Stimulated activated naive B cell treated with anti-CD40 and anti-IgM and Interleukin-4, amounts not matched to agents 10 μg/mL and 1 μg/mL and 100 μg/mL, for 72 hours (primary cell): ENCODE data around the gene RGL2.
"Not testable (repeated sequence)": the region's sequence is repeated elsewhere in the genome, so short reads cannot be mapped to it uniquely, and the experiment has no call there.

ENCODE experiments used
- ATAC-seq, 2 donors: fragments of 150-1000 bp; cut with Tn5 transposase; replicated peaks; 2 replicates each; pipeline ENCODE4 v1.10.0; 2021; ENCODE audit warnings: moderate library complexity in 1 of 2
- DNase-seq: peaks from one replicate; pipeline ENCODE4 v3.0.0; 2021
- H3K27ac Mint-ChIP-seq: one replicate; pipeline ENCODE4 v1.8.0; 2022; ENCODE audit warnings: mild to moderate bottlenecking, mixed read lengths
- H3K27me3 Mint-ChIP-seq, 2 donors: one replicate each; pipeline ENCODE4 v1.8.0; 2022; ENCODE audit warnings: mixed read lengths in 2 of 2
- H3K36me3 Mint-ChIP-seq, 2 donors: one replicate each; pipeline ENCODE4 v1.8.0; 2022; ENCODE audit warnings: mixed read lengths in 2 of 2, mild to moderate bottlenecking in 1 of 2
- H3K4me1 Mint-ChIP-seq, 2 donors: one replicate each; pipeline ENCODE4 v1.8.0; 2022; ENCODE audit warnings: mixed read lengths in 2 of 2, mild to moderate bottlenecking in 1 of 2
- H3K4me3 Mint-ChIP-seq, 2 donors: one replicate each; pipeline ENCODE4 v1.8.0; 2022; ENCODE audit warnings: mild to moderate bottlenecking in 2 of 2, mixed read lengths in 2 of 2, moderate library complexity in 1 of 2
- H3K9me3 Mint-ChIP-seq, 2 donors: one replicate each; pipeline ENCODE4 v1.8.0; 2022; ENCODE audit warnings: mixed read lengths in 2 of 2, mild to moderate bottlenecking in 1 of 2

The RGL2 gene

GRCh38 chr6:33262490-33262889 is 36.3 kb downstream of the RGL2 start:
- not testable (repeated sequence) for ATAC-seq, H3K4me1 Mint-ChIP-seq, H3K27me3 Mint-ChIP-seq, DNase-seq, H3K4me3 Mint-ChIP-seq, H3K27ac Mint-ChIP-seq, H3K9me3 Mint-ChIP-seq
- peaks cover 52 to 59% of the 10 kb centered on the region in 2 donors for H3K36me3 Mint-ChIP-seq

DNA sequence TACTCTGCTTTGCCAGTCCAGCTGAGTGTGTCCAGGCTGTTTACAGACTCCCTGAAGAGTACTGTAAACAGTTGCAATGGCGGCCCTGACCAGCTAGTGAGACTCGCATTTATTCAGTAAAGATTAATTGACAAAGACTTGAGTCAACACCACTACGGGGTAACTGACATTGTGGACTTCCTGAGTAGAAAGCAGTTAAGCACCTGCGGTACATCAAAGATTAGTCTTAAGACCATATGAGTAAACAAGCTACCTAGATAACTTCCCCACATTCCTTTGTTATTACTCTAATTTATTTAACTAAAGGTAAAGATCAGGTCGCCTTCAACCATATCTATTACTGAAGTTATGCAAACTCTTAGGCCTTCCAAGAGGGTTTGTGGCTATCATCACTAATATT is 39.7 kb downstream of the RGL2 start:
- Mint-ChIP-seq H3K27me3 (no peaks in the 10 kb centered on the region), H3K9me3 (no peaks in the 10 kb centered on the region), H3K4me3 (no peak overlapping the region), H3K4me1 (no peaks in the 10 kb centered on the region), H3K36me3 (peaks cover 36 to 40% of the 10 kb centered on the region in 2 donors), H3K27ac (no peak overlapping the region)
- DNase-seq, result no peak
- ATAC-seq, result no peak

DNA sequence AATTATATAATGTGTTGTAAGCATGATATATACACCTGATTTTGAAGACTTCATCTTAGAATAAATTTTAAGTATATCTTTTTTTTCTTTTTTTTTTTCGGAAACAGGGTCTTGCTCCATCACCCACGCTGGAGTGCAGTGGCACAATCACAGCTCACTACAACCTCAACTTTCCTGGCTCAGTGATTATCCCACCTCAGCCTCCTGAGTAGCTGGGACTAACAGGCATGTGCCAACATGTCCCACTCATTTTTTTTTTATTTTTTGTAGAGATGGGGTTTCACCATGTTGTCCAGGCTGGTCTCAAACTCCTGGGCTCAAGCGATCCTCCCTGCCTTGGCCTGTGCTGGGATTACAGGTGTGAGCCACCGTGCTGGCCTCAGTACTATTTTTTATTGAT is 44.2 kb downstream of the RGL2 start:
- no peak for ATAC-seq
- H3K27me3 Mint-ChIP-seq, result no peaks in the 10 kb centered on the region

GRCh38 chr6:33252759-33253158 is 46.0 kb downstream of the RGL2 start:
- ATAC-seq (no peak), DNase-seq (no peak)
- peaks cover 28 to 36% of the 10 kb centered on the region in 2 donors for H3K4me1 Mint-ChIP-seq
- H3K27me3 Mint-ChIP-seq, result no peaks in the 10 kb centered on the region
- no peaks in the 10 kb centered on the region for H3K9me3 Mint-ChIP-seq
- H3K36me3 Mint-ChIP-seq, result peaks cover 27 to 31% of the 10 kb centered on the region in 2 donors
- H3K27ac Mint-ChIP-seq, result no peak overlapping the region
- H3K4me3 Mint-ChIP-seq, result no peak overlapping the region

More for the DNA sequence above, 44.2 kb downstream of the RGL2 start:
- Mint-ChIP-seq H3K36me3 (peaks cover 31 to 41% of the 10 kb centered on the region in 2 donors), H3K9me3 (no peaks in the 10 kb centered on the region), H3K27ac (no peak overlapping the region), H3K4me3 (no peak overlapping the region), H3K4me1 (peaks cover 19 to 24% of the 10 kb centered on the region in 2 donors)
- DNase-seq, result no peak

GRCh38 chr6:33251395-33252012 is 47.2 kb downstream of the RGL2 start:
- DNase-seq, result no peak
- Mint-ChIP-seq H3K9me3 (no peaks in the 10 kb centered on the region), H3K27ac (peak overlapping the region; percentile 39), H3K4me1 (peaks cover 28 to 36% of the 10 kb centered on the region in 2 donors), H3K27me3 (no peaks in the 10 kb centered on the region), H3K4me3 (peak overlapping the region in 1 of 2 donors; percentile 18), H3K36me3 (peaks cover 24 to 30% of the 10 kb centered on the region in 2 donors)
- no peak for ATAC-seq

DNA sequence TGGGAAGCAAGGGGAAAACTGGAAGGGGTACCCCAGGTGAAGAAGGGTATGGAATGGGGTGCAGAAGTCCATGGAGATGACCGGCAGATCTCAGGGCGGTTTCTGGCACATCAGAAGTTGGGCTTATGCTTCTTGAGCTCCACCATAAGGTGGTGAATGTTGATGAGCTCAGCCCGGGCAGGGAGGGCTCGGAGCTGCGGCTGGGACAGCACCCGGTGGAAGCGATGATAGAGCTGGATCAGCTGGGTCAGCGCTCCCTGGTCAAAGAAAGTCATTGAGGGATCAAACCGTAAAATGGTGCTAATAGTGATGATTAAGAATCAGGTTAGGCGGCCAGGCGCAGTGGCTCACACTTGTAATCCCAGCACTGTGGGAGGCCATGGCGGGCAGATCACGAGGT is 48.0 kb downstream of the RGL2 start:
- Mint-ChIP-seq H3K9me3 (no peaks in the 10 kb centered on the region), H3K27me3 (no peaks in the 10 kb centered on the region), H3K4me3 (peak overlapping the region; percentile 88 to 90), H3K27ac (peak overlapping the region; percentile 97), H3K36me3 (peaks cover 22 to 28% of the 10 kb centered on the region in 2 donors), H3K4me1 (peaks cover 28 to 36% of the 10 kb centered on the region in 2 donors)
- DNase-seq, result no peak
- no peak for ATAC-seq

GRCh38 chr6:33249732-33250630 is 48.8 kb downstream of the RGL2 start:
- peak; percentile 7 for DNase-seq
- H3K9me3 Mint-ChIP-seq, result no peaks in the 10 kb centered on the region
- no peaks in the 10 kb centered on the region for H3K27me3 Mint-ChIP-seq
- peak overlapping the region; percentile 88 to 90 for H3K4me3 Mint-ChIP-seq
- no peak for ATAC-seq
- H3K36me3 Mint-ChIP-seq, result peaks cover 22 to 26% of the 10 kb centered on the region in 2 donors
- H3K27ac Mint-ChIP-seq, result peak overlapping the region; percentile 97
- peaks cover 28 to 36% of the 10 kb centered on the region in 2 donors for H3K4me1 Mint-ChIP-seq

- peak overlapping the region; percentile 97 for H3K27ac Mint-ChIP-seq
- no peaks in the 10 kb centered on the region for H3K27me3 Mint-ChIP-seq
- H3K4me1 Mint-ChIP-seq, result peaks cover 28 to 36% of the 10 kb centered on the region in 2 donors
- peak; percentile 97 for DNase-seq
- ATAC-seq, result peak; percentile 90
- peaks cover 22 to 26% of the 10 kb centered on the region in 2 donors for H3K36me3 Mint-ChIP-seq
- H3K4me3 Mint-ChIP-seq, result peak overlapping the region; percentile 88 to 90
- H3K9me3 Mint-ChIP-seq, result no peaks in the 10 kb centered on the region
Measured at GRCh38 chr6:33248932-33249731, 49.6 kb downstream of the RGL2 start.

DNA sequence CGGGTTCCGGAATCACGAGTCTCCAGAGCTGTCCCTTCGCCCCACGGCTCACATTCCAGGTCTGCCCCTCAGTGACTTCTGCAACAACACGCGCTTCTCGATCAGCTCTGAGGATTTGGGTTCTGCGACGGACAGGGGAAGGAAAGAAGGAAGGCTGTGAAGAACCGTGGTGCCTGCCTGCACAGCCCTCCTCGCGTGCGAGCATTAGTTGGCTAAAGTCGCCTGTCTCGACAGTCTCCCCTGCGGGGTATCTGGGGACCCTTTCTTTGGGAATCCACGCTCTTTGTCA is 50.2 kb downstream of the RGL2 start:
- DNase-seq (no peak), ATAC-seq (peak; percentile 37)
- Mint-ChIP-seq H3K27ac (peak overlapping the region; percentile 97), H3K36me3 (peaks cover 22 to 26% of the 10 kb centered on the region in 2 donors), H3K4me3 (peak overlapping the region; percentile 88 to 90), H3K4me1 (peaks cover 28 to 36% of the 10 kb centered on the region in 2 donors), H3K9me3 (no peaks in the 10 kb centered on the region), H3K27me3 (no peaks in the 10 kb centered on the region)

GRCh38 chr6:33247977-33248642 is 50.6 kb downstream of the RGL2 start:
- ATAC-seq (peak; percentile 49 to 56), DNase-seq (peak; percentile 81)
- Mint-ChIP-seq H3K27ac (peak overlapping the region; percentile 97), H3K4me3 (peak overlapping the region; percentile 88 to 90), H3K36me3 (peaks cover 21 to 25% of the 10 kb centered on the region in 2 donors), H3K9me3 (no peaks in the 10 kb centered on the region), H3K27me3 (peaks cover 4 to 5% of the 10 kb centered on the region in 2 donors), H3K4me1 (peaks cover 28 to 36% of the 10 kb centered on the region in 2 donors)

GRCh38 chr6:33243476-33243875 is 55.3 kb downstream of the RGL2 start:
- no peak for DNase-seq
- H3K27ac Mint-ChIP-seq, result no peak overlapping the region
- peaks cover 4 to 10% of the 10 kb centered on the region in 2 donors for H3K4me1 Mint-ChIP-seq
- H3K9me3 Mint-ChIP-seq, result no peaks in the 10 kb centered on the region
- H3K36me3 Mint-ChIP-seq, result no peaks in the 10 kb centered on the region
- no peak for ATAC-seq
- H3K4me3 Mint-ChIP-seq, result no peak overlapping the region
- H3K27me3 Mint-ChIP-seq, result peaks cover 24 to 27% of the 10 kb centered on the region in 2 donors

GRCh38 chr6:33241968-33242367 is 56.8 kb downstream of the RGL2 start:
- H3K36me3 Mint-ChIP-seq, result no peaks in the 10 kb centered on the region
- ATAC-seq (peak in 1 of 2 donors; percentile 36), DNase-seq (no peak)
- no peak overlapping the region for H3K27ac Mint-ChIP-seq
- H3K4me1 Mint-ChIP-seq, result peaks cover 0 to 6% of the 10 kb centered on the region in 2 donors
- H3K27me3 Mint-ChIP-seq, result peaks cover 24 to 32% of the 10 kb centered on the region in 2 donors
- H3K4me3 Mint-ChIP-seq, result no peak overlapping the region
- H3K9me3 Mint-ChIP-seq, result no peaks in the 10 kb centered on the region
